DND-41 (cell line): ENCODE data around the gene TOMM20.
"Not testable (repeated sequence)": the region's sequence is repeated elsewhere in the genome, so short reads cannot be mapped to it uniquely, and the experiment has no call there.

Experiments used
- ATAC-seq: fragments of 200-7000 bp; cut with Tn5 transposase; 3 replicates; pipeline ENCODE4 v1.9.1; 2021; ENCODE audit warnings: low read depth; ENCODE audit not compliant: insufficient read depth
- DNase-seq: peaks from one replicate; pipeline ENCODE4 v3.0.0-alpha.2; 2020
- H2AFZ ChIP-seq: 2 replicates; pipeline ENCODE4 v1.6.0; 2012; ENCODE audit warnings: low read depth, low read length
- H3K27ac ChIP-seq: 2 replicates; pipeline ENCODE4 v1.5.1; 2012; ENCODE audit warnings: low read length, inconsistent platforms
- H3K27me3 ChIP-seq: fragments of 200-600 bp; sonication (generic); 2 replicates; pipeline ENCODE4 v1.6.0; 2012; ENCODE audit warnings: low read length, mild to moderate bottlenecking, inconsistent platforms; ENCODE audit not compliant: insufficient read depth, poor library complexity
- H3K36me3 ChIP-seq: 2 replicates; pipeline ENCODE4 v1.5.1; 2012; ENCODE audit warnings: low read length, inconsistent platforms; ENCODE audit not compliant: insufficient read depth
- H3K4me1 ChIP-seq: 2 replicates; pipeline ENCODE4 v1.5.1; 2012; ENCODE audit warnings: mild to moderate bottlenecking, low read length; ENCODE audit not compliant: insufficient read depth
- H3K4me2 ChIP-seq: 2 replicates; pipeline ENCODE4 v1.6.0; 2012; ENCODE audit warnings: mild to moderate bottlenecking, moderate library complexity, low read length, inconsistent platforms; ENCODE audit not compliant: insufficient read depth
- H3K4me3 ChIP-seq, 2 experiments: fragments of 200-600 bp in 1 of 2; shearing (Covaris generic) in 1 of 2; 2 replicates each; pipeline ENCODE4 v1.5.1; 2012 to 2016; ENCODE audit warnings: inconsistent platforms in 2 of 2, low read length in 2 of 2, mild to moderate bottlenecking in 2 of 2, low read depth in 1 of 2, moderate library complexity in 1 of 2
- H3K79me2 ChIP-seq: 2 replicates; pipeline ENCODE4 v1.6.0; 2012; ENCODE audit warnings: low read length, inconsistent platforms; ENCODE audit not compliant: insufficient read depth
- H3K9ac ChIP-seq: 2 replicates; pipeline ENCODE4 v1.6.0; 2012; ENCODE audit warnings: low read depth, mild to moderate bottlenecking, inconsistent platforms, low read length, moderate library complexity
- H3K9me3 ChIP-seq: 2 replicates; pipeline ENCODE4 v1.5.1; 2012; ENCODE audit warnings: low read length, moderate library complexity, mild to moderate bottlenecking, inconsistent platforms; ENCODE audit not compliant: insufficient read depth, severe bottlenecking
- H4K20me1 ChIP-seq: 2 replicates; pipeline ENCODE4 v1.6.0; 2012; ENCODE audit warnings: low read length; ENCODE audit not compliant: insufficient read depth
- CTCF ChIP-seq: IDR thresholded peaks from 2 replicates; pipeline ENCODE4 v1.5.1; 2012; ENCODE audit warnings: borderline replicate concordance, low read length, moderate library complexity, mild to moderate bottlenecking; ENCODE audit not compliant: poor library complexity, severe bottlenecking; ENCODE audit errors: extremely low read depth
- EZH2 ChIP-seq: IDR thresholded peaks from 3 replicates; pipeline ENCODE4 v1.6.1; 2012; ENCODE audit warnings: borderline replicate concordance, low read depth, mild to moderate bottlenecking, moderate library complexity, low read length, inconsistent platforms; ENCODE audit not compliant: severe bottlenecking

Gene TOMM20

GRCh38 chr1:235160383-235160956 lies 31.8 kb upstream of the TOMM20 start:
- Histone ChIP-seq H3K27ac (peak overlapping the region; percentile 92), H3K79me2 (peaks cover 51% of the 10 kb centered on the region), H3K9ac (peak overlapping the region; percentile 78), H3K4me2 (peak overlapping the region; percentile 82), H3K4me3 (peak overlapping the region; percentile 73 to 85), H3K4me1 (peaks cover 44% of the 10 kb centered on the region), H3K9me3 (no peaks in the 10 kb centered on the region), H3K27me3 (no peaks in the 10 kb centered on the region), H2AFZ (peak overlapping the region; percentile 97), H4K20me1 (no peaks in the 10 kb centered on the region), H3K36me3 (peaks cover 41% of the 10 kb centered on the region)
- TF ChIP-seq EZH2 (no peak), CTCF (no peak)
- ATAC-seq (peak; percentile 61), DNase-seq (no peak)

- peaks cover 53% of the 10 kb centered on the region for H3K79me2 ChIP-seq
- peak overlapping the region; percentile 73 to 85; a peak in 3 of 4 replicates for H3K4me3 ChIP-seq
- not testable (repeated sequence) for H3K9me3 ChIP-seq, H2AFZ ChIP-seq, ATAC-seq, H4K20me1 ChIP-seq, DNase-seq, H3K27me3 ChIP-seq
- H3K4me1 ChIP-seq, result peaks cover 44% of the 10 kb centered on the region
- H3K4me2 ChIP-seq, result peak overlapping the region; percentile 82
- H3K36me3 ChIP-seq, result peaks cover 42% of the 10 kb centered on the region
- peak overlapping the region; percentile 78 for H3K9ac ChIP-seq
- peak overlapping the region; percentile 92 for H3K27ac ChIP-seq
Observed at GRCh38 chr1:235159930-235160329, 31.3 kb upstream of the TOMM20 start.

- not testable (repeated sequence) for H3K9ac ChIP-seq, H3K27ac ChIP-seq, H3K4me3 ChIP-seq, ATAC-seq, H3K9me3 ChIP-seq, H3K27me3 ChIP-seq, H2AFZ ChIP-seq, DNase-seq, H4K20me1 ChIP-seq
- peak overlapping the region; percentile 82; the same call in 1 of the 2 replicates for H3K4me2 ChIP-seq
- peaks cover 48% of the 10 kb centered on the region for H3K36me3 ChIP-seq
- H3K79me2 ChIP-seq, result peaks cover 58% of the 10 kb centered on the region
- H3K4me1 ChIP-seq, result peaks cover 44% of the 10 kb centered on the region
Observed at GRCh38 chr1:235159284-235159683, 30.6 kb upstream of the TOMM20 start.

DNA sequence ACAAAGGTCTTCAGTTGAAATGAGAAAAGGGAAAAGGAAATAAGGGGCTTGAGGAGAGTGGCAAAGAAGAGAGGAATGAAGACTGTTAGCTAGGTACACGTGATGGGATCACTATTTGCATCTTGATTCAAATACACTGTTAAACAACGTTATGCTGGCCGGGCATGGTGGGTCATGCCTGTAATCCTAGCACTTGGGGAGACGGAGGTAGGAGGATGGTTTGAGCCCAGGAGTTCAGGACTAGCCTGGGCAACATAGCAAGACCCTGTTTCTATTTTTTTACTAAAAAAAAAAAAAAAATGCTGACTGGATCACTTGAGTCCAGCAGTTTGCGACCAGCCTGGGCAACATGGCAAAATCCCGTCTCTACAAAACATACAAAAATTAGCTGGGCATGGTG lies 30.0 kb upstream of the TOMM20 start:
- Histone ChIP-seq H3K27me3 (no peaks in the 10 kb centered on the region), H4K20me1 (no peaks in the 10 kb centered on the region), H3K4me1 (peaks cover 44% of the 10 kb centered on the region), H3K9ac (no peak overlapping the region), H3K79me2 (peaks cover 58% of the 10 kb centered on the region), H3K4me2 (peak overlapping the region; percentile 13; the same call in 1 of the 2 replicates), H3K4me3 (no peak overlapping the region), H3K9me3 (no peaks in the 10 kb centered on the region), H2AFZ (no peak overlapping the region), H3K36me3 (peaks cover 54% of the 10 kb centered on the region), H3K27ac (no peak overlapping the region)
- no peak for ATAC-seq
- DNase-seq, result no peak
- TF ChIP-seq CTCF (no peak), EZH2 (no peak)
